ENCODE measurements around the gene PDE4D.

DNA sequence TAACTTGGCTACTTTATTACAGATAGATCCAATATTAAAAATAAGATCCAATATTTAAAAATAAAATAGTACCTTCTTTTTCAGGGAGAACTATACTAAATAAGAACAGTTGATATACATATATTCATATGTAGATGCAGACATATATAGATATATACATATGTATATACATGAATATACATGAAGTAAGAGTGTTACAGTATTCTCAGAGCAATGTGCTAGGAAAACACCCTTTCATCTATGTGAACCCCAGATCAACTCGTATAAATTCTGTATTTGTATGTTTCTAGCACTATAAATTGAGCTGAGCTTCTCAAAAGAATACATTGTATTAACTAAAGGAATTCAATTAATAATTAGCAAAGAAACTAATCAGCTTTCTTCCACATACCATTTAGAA, 287.6 kb downstream of the PDE4D start:
- TF ChIP-seq, protein P1, sequence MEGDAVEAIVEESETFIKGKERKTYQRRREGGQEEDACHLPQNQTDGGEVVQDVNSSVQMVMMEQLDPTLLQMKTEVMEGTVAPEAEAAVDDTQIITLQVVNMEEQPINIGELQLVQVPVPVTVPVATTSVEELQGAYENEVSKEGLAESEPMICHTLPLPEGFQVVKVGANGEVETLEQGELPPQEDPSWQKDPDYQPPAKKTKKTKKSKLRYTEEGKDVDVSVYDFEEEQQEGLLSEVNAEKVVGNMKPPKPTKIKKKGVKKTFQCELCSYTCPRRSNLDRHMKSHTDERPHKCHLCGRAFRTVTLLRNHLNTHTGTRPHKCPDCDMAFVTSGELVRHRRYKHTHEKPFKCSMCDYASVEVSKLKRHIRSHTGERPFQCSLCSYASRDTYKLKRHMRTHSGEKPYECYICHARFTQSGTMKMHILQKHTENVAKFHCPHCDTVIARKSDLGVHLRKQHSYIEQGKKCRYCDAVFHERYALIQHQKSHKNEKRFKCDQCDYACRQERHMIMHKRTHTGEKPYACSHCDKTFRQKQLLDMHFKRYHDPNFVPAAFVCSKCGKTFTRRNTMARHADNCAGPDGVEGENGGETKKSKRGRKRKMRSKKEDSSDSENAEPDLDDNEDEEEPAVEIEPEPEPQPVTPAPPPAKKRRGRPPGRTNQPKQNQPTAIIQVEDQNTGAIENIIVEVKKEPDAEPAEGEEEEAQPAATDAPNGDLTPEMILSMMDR (conservative IDR thresholded peaks at IDR 0.05; ENCODE audit: low read depth, low read length), result no peak
- no peak for TF ChIP-seq EZH2 (IDR thresholded peaks at IDR 0.05; ENCODE audit: borderline replicate concordance, low read depth, low read length, poor library complexity, severe bottlenecking)
